Neural cell (in vitro differentiated cells): ENCODE data around the gene CPNE9. TPM values are rescaled to one million over a fixed set of nuclear protein-coding genes. Genes with fewer than 3 reads are reported as not detected.

ENCODE experiments used
- H2AFZ ChIP-seq: fragments of 200-600, 300-800 bp; sonication (generic), shearing (Covaris generic); 2 replicates; pipeline ENCODE4 v1.6.0; 2014; ENCODE audit warnings: low read depth, mild to moderate bottlenecking, antibody characterized with exemption, low read length, moderate library complexity
- H3F3A ChIP-seq: fragments of 200-600 bp; shearing (Covaris generic); 2 replicates; pipeline ENCODE4 v1.6.1; 2016; ENCODE audit warnings: mild to moderate bottlenecking, moderate library complexity, mixed read lengths, antibody characterized with exemption, low read length; ENCODE audit not compliant: insufficient read depth, poor library complexity, severe bottlenecking
- H3K27ac ChIP-seq: fragments of 200-600, 300-800 bp; sonication (generic), shearing (Covaris generic); 2 replicates; pipeline ENCODE4 v1.5.1; 2014; ENCODE audit warnings: mild to moderate bottlenecking, low read length, moderate library complexity
- H3K27me3 ChIP-seq: fragments of 300-800, 200-600 bp; sonication (generic), shearing (Covaris generic); 2 replicates; pipeline ENCODE4 v1.6.0; 2014; ENCODE audit warnings: mild to moderate bottlenecking, low read depth, low read length, moderate library complexity; ENCODE audit not compliant: insufficient read depth
- H3K36me3 ChIP-seq: fragments of 300-800, 200-600 bp; sonication (generic), shearing (Covaris generic); 2 replicates; pipeline ENCODE4 v1.5.1; 2014; ENCODE audit warnings: mild to moderate bottlenecking, antibody characterized with exemption, low read length, moderate library complexity; ENCODE audit not compliant: insufficient read depth
- H3K4me2 ChIP-seq: fragments of 300-800, 200-600 bp; sonication (generic), shearing (Covaris generic); 2 replicates; pipeline ENCODE4 v1.6.0; 2014; ENCODE audit warnings: mild to moderate bottlenecking, low read length
- H3K4me3 ChIP-seq: fragments of 300-800, 200-600 bp; sonication (generic), shearing (Covaris generic); 2 replicates; pipeline ENCODE4 v1.5.1; 2014; ENCODE audit warnings: mild to moderate bottlenecking, low read length, moderate library complexity
- H3K79me2 ChIP-seq: fragments of 200-600 bp; shearing (Covaris generic); replicated peaks from 2 replicates; pipeline ENCODE4 v1.6.0; 2014; ENCODE audit warnings: mild to moderate bottlenecking, low read length, moderate library complexity; ENCODE audit not compliant: insufficient read depth
- H3K9ac ChIP-seq: fragments of 300-800, 200-600 bp; sonication (generic), shearing (Covaris generic); 2 replicates; pipeline ENCODE4 v1.6.1; 2016; ENCODE audit warnings: mild to moderate bottlenecking, low read length, mixed read lengths
- H3K9me2 ChIP-seq: fragments of 200-600 bp; shearing (Covaris generic); 2 replicates; pipeline ENCODE4 v1.6.1; 2016; ENCODE audit warnings: mild to moderate bottlenecking, low read length, mixed read lengths; ENCODE audit not compliant: insufficient read depth
- H3K9me3 ChIP-seq: fragments of 200-600, 300-800 bp; sonication (generic), shearing (Covaris generic); 2 replicates; pipeline ENCODE4 v1.6.1; 2016; ENCODE audit warnings: mild to moderate bottlenecking, mixed run types, low read length, moderate library complexity, mixed read lengths
- H4K20me1 ChIP-seq: fragments of 200-600 bp; shearing (Covaris generic); 2 replicates; pipeline ENCODE4 v1.6.1; 2016; ENCODE audit warnings: mild to moderate bottlenecking, mixed run types; ENCODE audit not compliant: insufficient read depth
- CTCF ChIP-seq: fragments of 450-650 bp; IDR thresholded peaks from 2 replicates; pipeline ENCODE4 v1.5.1; 2014; ENCODE audit warnings: antibody characterized with exemption, mild to moderate bottlenecking, moderate library complexity; ENCODE audit not compliant: poor library complexity, severe bottlenecking
- EP300 ChIP-seq: fragments of 450-650 bp; conservative IDR thresholded peaks from 2 replicates; pipeline ENCODE4 v1.6.1; 2014; ENCODE audit warnings: antibody characterized with exemption, mild to moderate bottlenecking, moderate library complexity; ENCODE audit not compliant: poor library complexity, severe bottlenecking
- EZH2 ChIP-seq: fragments of 200-600, 300-800 bp; shearing (Covaris generic), sonication (generic); IDR thresholded peaks from 2 replicates; pipeline ENCODE4 v1.6.1; 2014; ENCODE audit warnings: antibody characterized with exemption, low read length, borderline replicate concordance, mild to moderate bottlenecking; ENCODE audit not compliant: insufficient read depth, poor library complexity, severe bottlenecking
- MXI1 ChIP-seq: fragments of 450-650 bp; conservative IDR thresholded peaks from 2 replicates; pipeline ENCODE4 v1.6.1; 2014; ENCODE audit warnings: antibody characterized with exemption, mild to moderate bottlenecking; ENCODE audit not compliant: poor library complexity, severe bottlenecking
- POLR2AphosphoS5 ChIP-seq: IDR thresholded peaks from 2 replicates; pipeline ENCODE4 v1.6.1; 2012
- RAD21 ChIP-seq: fragments of 450-650 bp; conservative IDR thresholded peaks from 2 replicates; pipeline ENCODE4 v1.6.1; 2014; ENCODE audit warnings: antibody characterized with exemption, mild to moderate bottlenecking, moderate library complexity
- REST ChIP-seq: IDR thresholded peaks from 2 replicates; pipeline ENCODE4 v1.6.1; 2012; ENCODE audit warnings: borderline replicate concordance
- SMC3 ChIP-seq: fragments of 450-650 bp; conservative IDR thresholded peaks from 2 replicates; pipeline ENCODE4 v1.6.1; 2014; ENCODE audit warnings: antibody characterized with exemption, mild to moderate bottlenecking, moderate library complexity; ENCODE audit not compliant: poor library complexity
- TAF1 ChIP-seq: IDR thresholded peaks from 2 replicates; pipeline ENCODE4 v1.6.1; 2012; ENCODE audit warnings: low read depth
- polyA plus RNA-seq: library from polyadenylated mRNA; depleted of rRNA; stranded (reverse); fragments of >200 nt; gene quantifications from 2 replicates; pipeline ENCODE4 v1.2.3, GENCODE V29; 2014

CPNE9 gene
- polyA plus RNA-seq, 1 donor from 2014 or later, result 0.32 TPM

DNA sequence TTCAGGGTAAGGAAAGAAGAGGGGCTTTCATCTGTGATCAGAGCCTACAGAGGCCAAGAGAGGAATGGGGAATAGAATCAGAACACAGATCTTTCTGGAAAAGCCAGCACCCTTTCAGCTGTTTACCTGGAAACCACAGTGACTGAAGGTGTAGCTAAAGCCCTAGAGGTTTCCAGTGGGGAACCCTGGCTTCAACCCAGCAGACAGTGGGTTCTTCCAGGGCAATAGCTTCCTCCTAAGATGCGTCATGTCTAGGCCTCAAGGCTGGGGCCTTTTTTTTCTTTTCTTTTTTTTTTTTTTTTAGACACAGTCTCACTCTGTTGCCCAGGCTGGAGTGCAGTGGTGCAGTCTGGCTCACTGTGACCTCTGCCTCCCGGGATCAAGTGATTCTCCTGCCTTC lies 3.1 kb upstream of the CPNE9 start:
- Histone ChIP-seq H3K4me2 (no peak overlapping the region), H3K4me3 (no peak overlapping the region), H3K9me3 (no peaks in the 10 kb centered on the region), H3K9ac (no peak overlapping the region), H3K79me2 (no peaks in the 10 kb centered on the region), H4K20me1 (no peaks in the 10 kb centered on the region), H3F3A (no peaks in the 10 kb centered on the region), H3K9me2 (no peaks in the 10 kb centered on the region), H2AFZ (no peak overlapping the region), H3K27ac (no peak overlapping the region), H3K27me3 (peaks cover 25% of the 10 kb centered on the region), H3K36me3 (no peaks in the 10 kb centered on the region)
- TF ChIP-seq REST (no peak), RAD21 (no peak), CTCF (no peak), EZH2 (no peak), MXI1 (no peak), POLR2AphosphoS5 (no peak), SMC3 (no peak), EP300 (no peak), TAF1 (no peak)

- Histone ChIP-seq H3K9me3 (no peaks in the 10 kb centered on the region), H3K27ac (no peak overlapping the region), H3K9me2 (no peaks in the 10 kb centered on the region), H3K9ac (no peak overlapping the region), H3F3A (no peaks in the 10 kb centered on the region), H3K36me3 (no peaks in the 10 kb centered on the region), H3K4me2 (no peak overlapping the region), H4K20me1 (no peaks in the 10 kb centered on the region), H3K27me3 (peaks cover 30% of the 10 kb centered on the region), H3K4me3 (no peak overlapping the region), H3K79me2 (no peaks in the 10 kb centered on the region), H2AFZ (no peak overlapping the region)
- no peak for TF ChIP-seq RAD21
- no peak for TF ChIP-seq MXI1
- TF ChIP-seq TAF1, result no peak
- TF ChIP-seq REST, result no peak
- TF ChIP-seq EZH2, result no peak
- TF ChIP-seq EP300, result no peak
- no peak for TF ChIP-seq POLR2AphosphoS5
- no peak for TF ChIP-seq SMC3
- TF ChIP-seq CTCF, result no peak
Measured at GRCh38 chr3:9701006-9701405, 2.6 kb upstream of the CPNE9 start.
